Measurements from ENCODE around the gene HM13. TPM values are rescaled to one million over a fixed set of nuclear protein-coding genes. Genes with fewer than 3 reads are reported as not detected.

Gene HM13
- total RNA-seq, 4 donors from 2014 or later, result 48.2 to 99.6 (median 58.1) TPM

DNA sequence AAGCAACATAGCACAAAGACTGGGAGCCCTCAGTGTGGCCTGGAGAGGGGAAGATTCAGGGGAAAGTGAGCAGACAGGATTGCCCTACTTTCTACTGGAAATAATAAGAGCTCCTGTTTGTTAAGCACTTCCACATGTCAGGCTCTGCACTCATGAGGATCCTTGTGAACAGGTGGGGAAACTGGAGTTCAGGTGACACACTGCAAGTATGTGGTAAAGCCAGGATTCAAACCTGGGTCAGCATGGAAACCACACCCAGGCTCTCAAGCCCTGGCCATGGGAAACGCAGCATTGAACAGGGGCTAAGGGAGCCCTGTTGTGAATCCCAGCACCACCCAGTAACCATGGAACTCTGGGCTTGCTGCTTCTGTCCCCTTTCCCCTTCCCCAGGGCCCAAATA, 48.0 kb downstream of the HM13 start:
- no peak for TF ChIP-seq CTCF (IDR thresholded peaks at IDR 0.05; ENCODE audit: low read depth)

GRCh38 chr20:31564284-31564683, 50.0 kb downstream of the HM13 start:
- no peak for TF ChIP-seq CTCF (IDR thresholded peaks at IDR 0.05; ENCODE audit: low read depth)

DNA sequence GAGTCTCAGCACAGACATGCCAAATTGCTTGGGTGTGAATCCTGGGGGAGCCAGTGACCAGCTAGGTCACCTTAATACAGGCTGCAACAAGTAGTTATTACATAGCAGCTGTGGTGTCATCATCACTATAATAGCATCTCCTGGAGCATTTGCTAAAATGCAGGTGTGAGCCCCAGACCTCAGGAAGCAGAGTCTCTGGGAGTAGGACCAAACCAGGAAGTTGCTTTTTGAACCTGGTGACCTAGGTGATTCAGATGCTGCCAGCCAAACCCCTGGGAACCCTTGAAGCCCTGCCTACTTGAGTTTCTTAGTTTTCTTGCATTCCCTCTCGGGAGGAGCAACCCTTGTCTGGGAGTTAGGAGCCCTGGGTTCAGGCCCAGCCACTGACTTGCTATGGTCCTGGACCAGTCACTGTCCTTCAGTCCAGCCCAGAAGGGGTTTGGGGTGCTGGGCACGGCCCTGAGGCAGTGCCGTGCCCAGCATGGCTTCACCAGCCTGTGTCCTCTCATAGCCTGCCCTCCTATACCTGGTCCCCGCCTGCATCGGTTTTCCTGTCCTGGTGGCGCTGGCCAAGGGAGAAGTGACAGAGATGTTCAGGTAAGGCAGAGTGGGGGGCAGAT, 51.6 kb downstream of the HM13 start:
- no peak for TF ChIP-seq CTCF (IDR thresholded peaks at IDR 0.05; ENCODE audit: low read depth)

DNA sequence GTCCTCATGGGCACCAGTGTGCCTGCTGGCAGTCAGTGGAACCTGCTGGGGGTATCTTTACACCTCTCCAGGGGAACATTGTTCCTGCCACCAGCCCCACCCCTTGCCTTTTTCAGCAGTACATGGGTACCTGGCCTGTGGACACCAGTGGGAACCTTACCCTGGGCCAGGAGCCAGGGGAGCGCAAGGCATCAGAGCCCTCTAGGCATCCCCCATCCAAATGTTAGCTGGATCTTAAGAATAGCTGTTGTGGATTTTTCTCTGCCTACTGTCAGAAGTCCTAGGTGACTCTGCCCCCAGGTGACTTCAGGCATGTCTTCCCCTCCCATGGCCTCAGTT, 52.0 kb downstream of the HM13 start:
- no peak for TF ChIP-seq CTCF (IDR thresholded peaks at IDR 0.05; ENCODE audit: low read depth)

GRCh38 chr20:31566658-31567379, 52.6 kb downstream of the HM13 start:
- no peak for TF ChIP-seq CTCF (IDR thresholded peaks at IDR 0.05; ENCODE audit: low read depth)

DNA sequence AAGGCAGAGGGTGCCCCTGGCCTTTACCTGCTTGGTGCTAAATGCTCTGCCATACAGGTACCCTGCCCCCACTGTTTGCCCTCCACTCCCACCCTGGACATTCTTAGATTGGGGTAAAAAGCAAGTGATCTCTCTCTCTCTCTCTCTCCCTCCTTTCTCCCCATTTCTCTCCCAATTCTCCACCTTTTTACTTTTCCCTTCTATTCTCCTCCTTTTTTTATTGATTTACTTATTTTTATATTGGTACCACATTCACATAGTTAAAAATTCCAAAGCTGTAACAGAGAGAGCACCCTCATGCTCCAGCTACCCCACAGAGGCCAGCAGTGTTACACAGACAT, 53.1 kb downstream of the HM13 start:
- TF ChIP-seq CTCF (IDR thresholded peaks at IDR 0.05; ENCODE audit: low read depth), result no peak

DNA sequence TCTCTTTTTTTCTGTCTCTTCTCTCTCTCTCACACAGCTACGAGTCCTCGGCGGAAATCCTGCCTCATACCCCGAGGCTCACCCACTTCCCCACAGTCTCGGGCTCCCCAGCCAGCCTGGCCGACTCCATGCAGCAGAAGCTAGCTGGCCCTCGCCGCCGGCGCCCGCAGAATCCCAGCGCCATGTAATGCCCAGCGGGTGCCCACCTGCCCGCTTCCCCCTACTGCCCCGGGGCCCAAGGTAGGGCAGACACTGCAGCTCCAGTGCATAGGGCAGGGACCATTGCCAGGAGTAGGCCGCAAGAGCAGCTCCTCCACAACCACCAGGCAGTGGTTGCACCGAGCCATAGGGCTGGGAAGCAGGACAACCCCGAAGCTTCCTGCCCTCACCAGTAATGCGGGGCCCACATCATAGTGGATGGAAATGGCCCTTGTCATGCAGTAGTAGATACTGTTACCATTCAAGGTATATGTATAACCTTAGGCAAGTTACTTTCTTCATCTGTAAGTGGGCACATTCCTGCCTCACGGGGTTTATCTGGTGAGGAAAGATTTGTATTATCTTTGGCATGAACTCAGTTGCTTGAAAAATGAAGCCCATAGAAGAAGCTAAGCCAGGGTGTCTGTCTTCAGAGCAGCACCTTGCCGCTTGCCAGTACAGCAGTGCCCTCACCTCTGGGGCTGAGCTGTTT, 53.9 kb downstream of the HM13 start:
- no peak for TF ChIP-seq CTCF (IDR thresholded peaks at IDR 0.05; ENCODE audit: low read depth)

Measured in subcutaneous adipose tissue (tissue), 4 donors.